ENCODE results near the gene A3GALT2. TPM values are rescaled to one million over a fixed set of nuclear protein-coding genes. Genes with fewer than 3 reads are reported as not detected.

The A3GALT2 gene
- total RNA-seq, 1 experiment from 2014 or later: not detected

GRCh38 chr1:33272930-33273329 lies 48.0 kb downstream of the A3GALT2 start:
- no peak overlapping the region for H2AFZ ChIP-seq (ENCODE audit: low read length)
- H2AK5ac ChIP-seq (ENCODE audit: insufficient read length, low read length): no peak overlapping the region
- H4K5ac ChIP-seq (ENCODE audit: insufficient read length, low read depth, low read length): no peak overlapping the region
- H3K9me3 ChIP-seq (ENCODE audit: control insufficient read depth, low read depth, low read length): no peaks in the 10 kb centered on the region
- no peak overlapping the region for H2BK15ac ChIP-seq (ENCODE audit: low read depth, low read length)
- H3K27me3 ChIP-seq (ENCODE audit: insufficient read depth, low read length): no peaks in the 10 kb centered on the region
- H3K23ac ChIP-seq (ENCODE audit: insufficient read length, low read depth, low read length): no peak overlapping the region
- H3K4ac ChIP-seq (ENCODE audit: low read depth, low read length): no peak overlapping the region
- no peak for DNase-seq
- H2BK120ac ChIP-seq (ENCODE audit: low read depth, low read length, poor library complexity, severe bottlenecking): no peak overlapping the region
- no peak overlapping the region for H3K27ac ChIP-seq (ENCODE audit: insufficient read length, low read depth, low read length)
- Mint-ChIP-seq H3K36me3 (ENCODE audit: insufficient read depth in 1 of 3, low read depth in 3 of 3) (peaks cover 3 to 27% (median 12%) of the 10 kb centered on the region in 3 experiments), H3K27me3 (ENCODE audit: low read depth) (no peaks in the 10 kb centered on the region), H3K9me3 (no peaks in the 10 kb centered on the region), H3K27ac (peak overlapping the region; percentile 10 to 49 (median 45); a peak in 5 of 7 replicates), H3K4me1 (peaks cover 30 to 34% of the 10 kb centered on the region in 2 experiments), H3K4me3 (no peak overlapping the region)
- H2BK12ac ChIP-seq (ENCODE audit: insufficient read length, low read depth, low read length): no peak overlapping the region
- peaks cover 4% of the 10 kb centered on the region; the same call in 1 of the 2 replicates for H3K4me1 ChIP-seq (ENCODE audit: insufficient read depth, low read length)
- H3K14ac ChIP-seq (ENCODE audit: insufficient read depth, low read length): no peak overlapping the region
- no peak overlapping the region for H3T11ph ChIP-seq (ENCODE audit: low read length)
- no CpG with 5 or more reads among the region's 1 CpG for WGBS (ENCODE audit: extremely low coverage, insufficient read length, low lambda C conversion rate)
- H3K18ac ChIP-seq (ENCODE audit: insufficient read length, low read depth, low read length): no peak overlapping the region
- H3K9ac ChIP-seq (ENCODE audit: extremely low read depth, insufficient read length, low read length): no peak overlapping the region
- no peak overlapping the region for H4K8ac ChIP-seq (replicated peaks; ENCODE audit: insufficient read length, low read depth, low read length)
- TF ChIP-seq, protein P1, sequence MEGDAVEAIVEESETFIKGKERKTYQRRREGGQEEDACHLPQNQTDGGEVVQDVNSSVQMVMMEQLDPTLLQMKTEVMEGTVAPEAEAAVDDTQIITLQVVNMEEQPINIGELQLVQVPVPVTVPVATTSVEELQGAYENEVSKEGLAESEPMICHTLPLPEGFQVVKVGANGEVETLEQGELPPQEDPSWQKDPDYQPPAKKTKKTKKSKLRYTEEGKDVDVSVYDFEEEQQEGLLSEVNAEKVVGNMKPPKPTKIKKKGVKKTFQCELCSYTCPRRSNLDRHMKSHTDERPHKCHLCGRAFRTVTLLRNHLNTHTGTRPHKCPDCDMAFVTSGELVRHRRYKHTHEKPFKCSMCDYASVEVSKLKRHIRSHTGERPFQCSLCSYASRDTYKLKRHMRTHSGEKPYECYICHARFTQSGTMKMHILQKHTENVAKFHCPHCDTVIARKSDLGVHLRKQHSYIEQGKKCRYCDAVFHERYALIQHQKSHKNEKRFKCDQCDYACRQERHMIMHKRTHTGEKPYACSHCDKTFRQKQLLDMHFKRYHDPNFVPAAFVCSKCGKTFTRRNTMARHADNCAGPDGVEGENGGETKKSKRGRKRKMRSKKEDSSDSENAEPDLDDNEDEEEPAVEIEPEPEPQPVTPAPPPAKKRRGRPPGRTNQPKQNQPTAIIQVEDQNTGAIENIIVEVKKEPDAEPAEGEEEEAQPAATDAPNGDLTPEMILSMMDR (conservative IDR thresholded peaks at IDR 0.05): no peak
- H3K23me2 ChIP-seq (ENCODE audit: insufficient read length, low read depth, low read length, poor library complexity, severe bottlenecking): no peaks in the 10 kb centered on the region
- H3K79me2 ChIP-seq (ENCODE audit: insufficient read depth, low read length): no peaks in the 10 kb centered on the region
- no peak overlapping the region for H4K91ac ChIP-seq (ENCODE audit: insufficient read length, low read depth, low read length)
- no peaks in the 10 kb centered on the region for H4K20me1 ChIP-seq (ENCODE audit: control insufficient read depth, insufficient read depth, insufficient read length)
- H2BK5ac ChIP-seq (ENCODE audit: insufficient read length, low read length): no peak overlapping the region
- no peak overlapping the region for H3K56ac ChIP-seq (ENCODE audit: insufficient read length, low read depth, low read length)
- H2BK20ac ChIP-seq (ENCODE audit: low read depth, low read length, poor library complexity, severe bottlenecking): no peak overlapping the region
- H3K4me2 ChIP-seq (ENCODE audit: insufficient read depth, insufficient read length, low read length): no peak overlapping the region
- H3K79me1 ChIP-seq (ENCODE audit: insufficient read depth, low read depth, low read length, poor library complexity, severe bottlenecking): no peaks in the 10 kb centered on the region

Data from H9 (cell line).